Measurements from ENCODE around the gene CCDC92B.

- TF ChIP-seq REST (IDR thresholded peaks at IDR 0.05; ENCODE audit: low read depth, low read length) (no peak), POLR2A (IDR thresholded peaks at IDR 0.05; ENCODE audit: low read depth, low read length) (no peak; the same call in 1 of the 2 replicates), RFX5 (IDR thresholded peaks at IDR 0.05; ENCODE audit: low read depth, low read length) (no peak), CTCF (IDR thresholded peaks at IDR 0.05 in 2 of 3, conservative IDR thresholded peaks at IDR 0.05 in 1 of 3; ENCODE audit: control insufficient read depth in 2 of 3, extremely low read depth in 1 of 3, insufficient read depth in 1 of 3, low read depth in 3 of 3, low read length in 3 of 3) (no peak), JUNB (IDR thresholded peaks at IDR 0.05) (no peak), CHD1 (IDR thresholded peaks at IDR 0.05; ENCODE audit: low read depth, low read length) (no peak), BACH1 (IDR thresholded peaks at IDR 0.05; ENCODE audit: borderline replicate concordance) (no peak), MAX (IDR thresholded peaks at IDR 0.05; ENCODE audit: low read depth, low read length) (no peak), CREB1 (IDR thresholded peaks at IDR 0.05; ENCODE audit: low read depth) (no peak), ATF3 (IDR thresholded peaks at IDR 0.05; ENCODE audit: borderline replicate concordance, extremely low read depth, low read depth, low read length) (no peak)
These were observed 57.3 kb downstream of the CCDC92B start for GRCh38 chr17:2691965-2692780.

Measured in GM12878 (cell line).